Measurements from ENCODE around the gene LEFTY2.

LEFTY2 gene

GRCh38 chr1:225896494-225896893 is 44.5 kb downstream of the LEFTY2 start:
- DNase-seq = no peak
- in situ Hi-C loops (cut with HindIII; ENCODE audit: low pct_ligation_motif_present, low sequenced_read_pairs) = no loop called here
- TF ChIP-seq, protein P1, sequence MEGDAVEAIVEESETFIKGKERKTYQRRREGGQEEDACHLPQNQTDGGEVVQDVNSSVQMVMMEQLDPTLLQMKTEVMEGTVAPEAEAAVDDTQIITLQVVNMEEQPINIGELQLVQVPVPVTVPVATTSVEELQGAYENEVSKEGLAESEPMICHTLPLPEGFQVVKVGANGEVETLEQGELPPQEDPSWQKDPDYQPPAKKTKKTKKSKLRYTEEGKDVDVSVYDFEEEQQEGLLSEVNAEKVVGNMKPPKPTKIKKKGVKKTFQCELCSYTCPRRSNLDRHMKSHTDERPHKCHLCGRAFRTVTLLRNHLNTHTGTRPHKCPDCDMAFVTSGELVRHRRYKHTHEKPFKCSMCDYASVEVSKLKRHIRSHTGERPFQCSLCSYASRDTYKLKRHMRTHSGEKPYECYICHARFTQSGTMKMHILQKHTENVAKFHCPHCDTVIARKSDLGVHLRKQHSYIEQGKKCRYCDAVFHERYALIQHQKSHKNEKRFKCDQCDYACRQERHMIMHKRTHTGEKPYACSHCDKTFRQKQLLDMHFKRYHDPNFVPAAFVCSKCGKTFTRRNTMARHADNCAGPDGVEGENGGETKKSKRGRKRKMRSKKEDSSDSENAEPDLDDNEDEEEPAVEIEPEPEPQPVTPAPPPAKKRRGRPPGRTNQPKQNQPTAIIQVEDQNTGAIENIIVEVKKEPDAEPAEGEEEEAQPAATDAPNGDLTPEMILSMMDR (IDR thresholded peaks at IDR 0.05; ENCODE audit: low read depth, low read length, missing control alignments) = no peak
- Histone ChIP-seq H3K27me3 (replicated peaks) (no peaks in the 10 kb centered on the region), H3K36me3 (replicated peaks) (no peaks in the 10 kb centered on the region), H3K27ac (no peak overlapping the region), H3K4me3 (ENCODE audit: low read depth, low read length) (no peak overlapping the region)

GRCh38 chr1:225892307-225892706 is 48.7 kb downstream of the LEFTY2 start:
- in situ Hi-C loops (cut with HindIII; ENCODE audit: low pct_ligation_motif_present, low sequenced_read_pairs) = no loop called here
- TF ChIP-seq, protein P1 (IDR thresholded peaks at IDR 0.05; ENCODE audit: low read depth, low read length, missing control alignments) = no peak

GRCh38 chr1:225891229-225891972 is 49.6 kb downstream of the LEFTY2 start:
- no peak for DNase-seq
- TF ChIP-seq, protein P1 (IDR thresholded peaks at IDR 0.05; ENCODE audit: low read depth, low read length, missing control alignments) = no peak
- in situ Hi-C loops (cut with HindIII; ENCODE audit: low pct_ligation_motif_present, low sequenced_read_pairs) = no loop called here
- Histone ChIP-seq H3K27ac (no peak overlapping the region), H3K27me3 (replicated peaks) (no peaks in the 10 kb centered on the region), H3K4me3 (ENCODE audit: low read depth, low read length) (no peak overlapping the region), H3K36me3 (replicated peaks) (no peaks in the 10 kb centered on the region)

More at GRCh38 chr1:225892307-225892706, 48.7 kb downstream of the LEFTY2 start:
- no peak for DNase-seq
- Histone ChIP-seq H3K4me3 (ENCODE audit: low read depth, low read length) (no peak overlapping the region), H3K27me3 (replicated peaks) (no peaks in the 10 kb centered on the region), H3K27ac (no peak overlapping the region), H3K36me3 (replicated peaks) (no peaks in the 10 kb centered on the region)

- Histone ChIP-seq H3K27ac (no peak overlapping the region), H3K36me3 (replicated peaks) (no peaks in the 10 kb centered on the region), H3K27me3 (replicated peaks) (no peaks in the 10 kb centered on the region), H3K4me3 (ENCODE audit: low read depth, low read length) (no peak overlapping the region)
- TF ChIP-seq, protein P1 (IDR thresholded peaks at IDR 0.05; ENCODE audit: low read depth, low read length, missing control alignments) = no peak
- in situ Hi-C loops (cut with HindIII; ENCODE audit: low pct_ligation_motif_present, low sequenced_read_pairs) = no loop called here
- no peak for DNase-seq
Measured at GRCh38 chr1:225890346-225891228, 50.4 kb downstream of the LEFTY2 start.

- DNase-seq = no peak
- in situ Hi-C loops (cut with HindIII; ENCODE audit: low pct_ligation_motif_present, low sequenced_read_pairs) = no loop called here
- H3K27me3 ChIP-seq (replicated peaks) = no peaks in the 10 kb centered on the region
- H3K4me3 ChIP-seq (ENCODE audit: low read depth, low read length) = no peak overlapping the region
- no peaks in the 10 kb centered on the region for H3K36me3 ChIP-seq (replicated peaks)
- no peak overlapping the region for H3K27ac ChIP-seq
- TF ChIP-seq, protein P1 (IDR thresholded peaks at IDR 0.05; ENCODE audit: low read depth, low read length, missing control alignments) = no peak
Measured at GRCh38 chr1:225889743-225890142, 51.3 kb downstream of the LEFTY2 start.

Data from brain microvascular endothelial cell (primary cell).